GM21367 (cell line): ENCODE results near the gene CCDC183.
"Not testable (repeated sequence)": the region's sequence is repeated elsewhere in the genome, so short reads cannot be mapped to it uniquely, and the experiment has no call there.

ENCODE experiments used
- ATAC-seq: cut with Tn5 transposase; IDR thresholded peaks from one replicate; pipeline ENCODE4 v1.9.1; 2021; ENCODE audit not compliant: unreplicated experiment

The CCDC183 gene

DNA sequence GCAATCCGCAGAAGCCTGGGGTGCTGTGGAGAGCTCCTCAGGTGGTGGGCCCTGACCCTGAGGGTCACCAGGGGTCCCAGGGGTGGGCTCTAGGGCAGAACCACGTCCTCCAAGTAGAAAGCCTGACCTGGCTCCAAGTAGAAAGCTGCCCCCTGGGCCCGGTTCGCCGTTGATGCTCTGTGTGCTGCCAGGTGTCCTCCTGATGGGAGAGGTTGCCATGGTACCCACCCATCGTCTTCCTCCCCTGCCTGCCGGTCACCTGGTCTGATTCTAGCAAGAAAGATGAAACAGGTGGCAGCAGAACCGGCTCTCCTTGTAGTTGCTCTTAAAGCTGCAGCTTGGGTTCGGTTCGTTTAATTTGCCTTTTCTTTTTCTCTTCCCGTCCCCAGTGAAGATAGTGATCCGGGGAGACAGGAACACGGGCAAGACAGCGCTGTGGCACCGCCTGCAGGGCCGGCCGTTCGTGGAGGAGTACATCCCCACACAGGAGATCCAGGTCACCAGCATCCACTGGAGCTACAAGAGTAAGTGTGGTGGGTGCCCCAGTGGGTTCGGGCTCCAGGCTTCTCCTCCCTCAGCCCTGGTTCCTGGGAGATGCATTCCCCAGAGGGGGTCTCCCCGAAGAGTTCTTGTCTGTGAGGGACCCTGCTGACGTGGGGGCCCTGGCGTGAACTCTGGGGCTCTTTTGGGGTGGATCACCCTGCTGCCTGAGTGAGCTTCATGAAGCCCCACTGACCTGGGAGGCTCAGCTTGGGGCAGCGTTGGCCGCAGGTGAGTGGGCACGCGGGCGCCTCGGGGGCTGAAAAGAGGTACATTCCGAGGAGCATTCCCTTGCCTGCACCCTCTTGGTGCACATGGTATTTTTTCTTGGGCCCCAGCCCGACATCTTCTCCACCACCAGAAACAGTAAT is 27.3 kb downstream of the CCDC183 start:
- ATAC-seq = no peak

DNA sequence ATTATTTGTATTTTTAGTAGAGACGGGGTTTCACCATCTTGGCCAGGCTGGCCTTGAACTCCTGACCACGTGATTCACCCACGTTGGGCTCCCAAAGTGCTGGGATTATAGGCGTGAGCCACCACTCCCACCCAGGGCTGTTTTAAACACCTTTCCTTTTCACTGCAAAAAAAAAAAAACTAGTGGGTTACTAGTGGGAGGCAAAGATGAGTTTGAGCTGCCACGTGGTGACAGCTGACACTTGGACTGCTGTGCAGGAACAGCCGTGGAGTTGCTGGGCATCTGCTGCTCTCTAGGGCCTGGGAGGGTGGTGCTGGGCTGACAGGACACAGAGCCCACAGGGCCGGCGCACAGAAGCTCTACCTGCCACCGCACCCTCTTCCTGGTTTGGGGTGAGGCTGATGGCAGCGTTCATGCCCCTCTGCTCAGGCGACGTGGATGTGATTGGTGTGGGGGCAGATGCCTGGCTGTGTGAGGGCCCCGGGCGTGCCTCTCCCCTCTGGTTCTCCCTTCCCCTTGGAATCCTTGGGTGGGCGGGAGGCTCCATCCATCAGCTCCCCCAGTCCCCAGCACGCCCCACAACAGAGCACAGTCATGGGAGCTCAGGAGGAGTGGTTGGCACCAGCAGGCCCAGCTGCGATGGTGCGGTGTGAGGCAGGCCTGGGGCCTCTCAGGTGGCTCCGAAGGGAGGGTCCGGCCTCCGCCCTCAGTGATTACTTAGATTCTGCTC is 28.5 kb downstream of the CCDC183 start:
- no peak for ATAC-seq

DNA sequence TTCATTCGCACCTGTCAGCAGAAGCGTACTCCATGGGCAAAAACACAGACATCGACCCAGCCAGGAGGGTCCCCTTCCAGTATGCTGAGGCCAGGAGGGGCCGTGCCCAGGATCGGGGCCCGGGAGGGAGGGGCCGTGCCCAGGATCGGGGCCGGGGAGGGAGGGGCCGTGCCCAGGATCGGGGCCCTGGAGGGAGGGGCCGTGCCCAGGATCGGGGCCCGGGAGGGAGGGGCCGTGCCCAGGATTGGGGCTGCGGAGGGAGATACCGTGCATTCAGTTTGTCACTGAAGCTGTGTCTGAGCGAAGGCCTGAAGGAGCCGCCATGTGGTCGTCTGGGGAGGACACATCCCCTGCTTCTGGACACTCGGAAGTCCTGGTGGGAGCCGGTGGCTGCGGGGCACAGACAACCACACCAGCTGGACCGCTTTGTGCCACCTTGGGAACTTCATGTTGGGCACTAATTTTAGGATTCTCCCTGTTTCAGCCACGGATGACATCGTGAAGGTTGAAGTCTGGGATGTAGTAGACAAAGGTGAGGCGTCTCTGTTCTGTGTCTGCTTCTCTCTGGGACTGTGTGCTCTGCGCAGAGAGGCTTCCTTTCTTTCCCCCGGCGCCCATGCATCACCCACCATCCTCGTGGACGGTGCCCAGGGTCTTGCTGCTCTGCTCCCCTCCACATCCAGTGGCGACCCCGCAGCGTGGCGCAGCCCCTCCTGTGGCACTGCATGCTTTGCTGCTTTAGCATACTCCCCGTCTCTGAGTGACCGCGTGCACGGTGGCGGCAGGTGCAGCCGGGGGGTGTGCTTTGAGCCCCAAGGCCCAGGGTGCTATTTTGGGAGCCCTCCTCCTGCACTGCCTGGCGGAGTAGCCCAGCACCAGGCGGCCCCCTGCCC is 29.4 kb downstream of the CCDC183 start:
- no peak for ATAC-seq

DNA sequence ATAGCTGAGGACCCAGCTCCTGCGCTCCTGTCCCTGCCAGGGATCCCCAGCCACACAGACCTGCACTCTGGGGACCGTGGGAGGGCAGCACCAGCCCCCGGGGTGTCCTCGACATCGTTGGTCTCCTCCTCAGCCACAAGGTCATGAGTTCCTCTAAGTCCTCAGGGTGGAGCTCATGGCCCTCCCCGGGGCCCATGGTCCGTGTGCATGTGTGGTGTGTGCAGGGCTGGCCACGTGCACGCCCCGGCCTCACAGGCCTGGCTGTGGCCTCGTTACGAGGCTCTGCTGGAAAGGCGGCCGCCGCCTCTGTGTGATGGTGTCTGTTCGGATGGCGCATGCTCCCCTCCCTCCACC is 30.0 kb downstream of the CCDC183 start:
- ATAC-seq = no peak

DNA sequence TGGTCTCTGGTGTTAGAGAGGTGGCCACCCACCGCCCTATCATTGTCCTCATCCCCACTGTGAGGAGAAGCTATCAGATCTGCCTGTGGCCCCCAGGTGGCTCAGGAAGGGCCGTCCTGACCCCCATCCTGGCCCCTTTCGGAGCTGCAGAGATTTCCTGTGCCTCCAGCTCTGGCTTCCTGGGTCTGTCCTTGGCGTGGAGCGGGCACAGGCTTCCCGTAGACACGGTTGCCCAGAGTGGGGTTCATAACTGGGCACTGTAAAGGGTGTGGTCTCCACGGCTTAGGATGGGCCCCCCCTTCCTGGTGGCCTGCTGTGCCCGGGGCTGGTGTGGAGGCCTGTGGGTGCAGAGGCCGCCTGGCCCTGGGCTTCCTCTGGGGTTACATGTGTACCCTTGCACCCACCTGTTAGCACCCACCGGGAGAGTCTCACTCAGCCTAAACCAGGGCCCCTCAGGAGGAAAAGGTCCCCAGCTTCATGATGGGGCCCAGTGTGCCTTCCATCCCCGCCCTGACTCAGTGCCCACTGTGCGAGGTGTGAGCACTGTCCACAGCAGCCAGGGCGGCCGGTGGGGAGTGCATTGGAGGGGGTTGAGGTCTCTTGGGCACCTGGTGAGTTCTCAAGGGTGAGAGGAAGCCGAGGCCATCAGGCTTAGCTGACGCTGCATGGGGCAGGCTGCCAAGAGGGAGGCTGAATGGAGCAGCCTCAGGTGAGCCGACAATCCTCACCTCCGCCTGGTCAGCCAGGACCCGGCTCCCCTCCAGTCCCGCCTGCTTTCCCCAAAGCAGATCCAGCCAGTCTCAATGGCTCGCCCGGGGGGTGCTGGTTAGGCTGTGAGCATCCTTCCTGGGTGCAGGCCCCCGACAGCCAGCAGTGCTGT is 30.8 kb downstream of the CCDC183 start:
- no peak for ATAC-seq

DNA sequence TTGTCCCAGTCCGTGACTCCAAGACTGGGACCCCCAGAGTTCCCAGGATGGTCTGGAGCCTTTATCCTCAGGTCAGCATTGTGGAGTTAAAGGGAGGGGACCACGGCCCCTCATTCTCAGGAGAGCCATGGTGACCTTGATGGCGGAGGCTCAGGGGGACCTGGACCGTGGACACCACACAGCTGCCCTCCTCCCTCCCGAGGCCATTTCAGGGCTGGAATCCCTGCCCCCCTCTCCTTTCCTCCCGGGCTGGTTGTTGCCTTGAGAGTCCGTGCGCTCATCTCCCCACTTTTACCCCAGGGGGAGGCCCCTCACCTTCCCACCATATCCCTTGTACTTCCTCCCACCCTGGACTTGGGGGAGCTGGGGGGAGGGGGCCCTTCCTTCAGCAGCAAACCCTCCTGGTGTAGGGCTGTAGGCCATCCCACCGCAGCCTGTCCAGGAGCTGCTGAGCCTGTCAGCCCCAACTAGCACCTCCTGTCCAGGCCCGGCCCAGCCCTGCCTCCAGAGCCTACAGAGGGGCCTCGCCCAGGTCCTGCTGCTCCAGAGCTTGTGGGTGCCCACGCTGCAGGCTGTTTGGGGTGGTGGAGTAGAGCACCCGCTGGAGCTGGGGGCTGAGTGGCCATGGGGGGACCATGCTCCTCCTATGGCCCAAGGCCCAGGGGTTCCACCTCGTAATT is 31.8 kb downstream of the CCDC183 start:
- no peak for ATAC-seq

DNA sequence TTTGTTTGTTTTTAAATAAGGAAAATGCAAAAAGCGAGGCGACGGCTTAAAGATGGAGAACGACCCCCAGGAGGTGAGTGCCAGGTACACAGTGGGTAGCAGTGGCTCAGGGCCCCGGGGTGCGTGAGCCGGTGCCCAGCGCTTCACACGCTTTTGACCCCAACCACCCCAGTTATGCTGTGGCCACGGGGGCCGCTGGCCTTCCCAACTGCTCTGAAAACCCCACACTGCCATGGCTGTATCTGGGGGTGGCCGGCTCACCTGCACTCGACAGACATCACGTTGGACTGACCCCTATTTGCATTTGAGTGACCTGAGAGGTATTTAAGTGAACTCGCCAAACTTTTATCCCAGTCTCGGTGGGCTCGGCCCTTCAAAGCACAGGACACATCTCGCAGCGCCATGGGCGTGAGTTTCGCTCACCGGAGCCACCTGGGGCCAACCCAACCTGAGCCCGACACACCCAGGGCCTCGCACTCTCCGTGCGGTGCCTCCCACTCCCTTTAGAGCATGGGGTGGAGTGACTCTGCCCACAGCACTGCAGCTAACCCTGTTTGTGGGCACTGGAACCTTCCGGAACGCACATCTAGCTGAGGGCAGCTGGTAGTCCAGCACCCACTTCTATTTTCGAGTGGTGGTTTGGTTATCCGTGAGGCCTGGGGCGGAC is 32.5 kb downstream of the CCDC183 start:
- no peak for ATAC-seq

DNA sequence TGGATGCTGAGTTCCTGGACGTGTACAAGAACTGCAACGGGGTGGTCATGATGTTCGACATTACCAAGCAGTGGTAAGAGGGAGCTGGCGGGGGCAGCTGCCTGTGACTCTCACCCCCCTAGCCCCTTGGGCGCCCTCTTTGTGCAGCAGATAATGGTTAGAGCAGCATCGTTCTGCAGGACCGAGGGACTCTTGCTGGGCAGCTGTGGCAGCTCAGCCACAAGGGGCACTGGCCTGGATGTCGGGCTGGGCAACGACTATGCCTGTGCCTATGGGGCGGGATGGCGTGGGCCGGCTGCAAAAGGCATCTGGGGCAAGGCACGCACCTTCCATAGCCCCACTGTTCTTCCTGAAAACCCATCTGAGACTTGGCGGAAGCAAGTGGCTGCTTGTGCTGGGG is 33.3 kb downstream of the CCDC183 start:
- no peak for ATAC-seq

DNA sequence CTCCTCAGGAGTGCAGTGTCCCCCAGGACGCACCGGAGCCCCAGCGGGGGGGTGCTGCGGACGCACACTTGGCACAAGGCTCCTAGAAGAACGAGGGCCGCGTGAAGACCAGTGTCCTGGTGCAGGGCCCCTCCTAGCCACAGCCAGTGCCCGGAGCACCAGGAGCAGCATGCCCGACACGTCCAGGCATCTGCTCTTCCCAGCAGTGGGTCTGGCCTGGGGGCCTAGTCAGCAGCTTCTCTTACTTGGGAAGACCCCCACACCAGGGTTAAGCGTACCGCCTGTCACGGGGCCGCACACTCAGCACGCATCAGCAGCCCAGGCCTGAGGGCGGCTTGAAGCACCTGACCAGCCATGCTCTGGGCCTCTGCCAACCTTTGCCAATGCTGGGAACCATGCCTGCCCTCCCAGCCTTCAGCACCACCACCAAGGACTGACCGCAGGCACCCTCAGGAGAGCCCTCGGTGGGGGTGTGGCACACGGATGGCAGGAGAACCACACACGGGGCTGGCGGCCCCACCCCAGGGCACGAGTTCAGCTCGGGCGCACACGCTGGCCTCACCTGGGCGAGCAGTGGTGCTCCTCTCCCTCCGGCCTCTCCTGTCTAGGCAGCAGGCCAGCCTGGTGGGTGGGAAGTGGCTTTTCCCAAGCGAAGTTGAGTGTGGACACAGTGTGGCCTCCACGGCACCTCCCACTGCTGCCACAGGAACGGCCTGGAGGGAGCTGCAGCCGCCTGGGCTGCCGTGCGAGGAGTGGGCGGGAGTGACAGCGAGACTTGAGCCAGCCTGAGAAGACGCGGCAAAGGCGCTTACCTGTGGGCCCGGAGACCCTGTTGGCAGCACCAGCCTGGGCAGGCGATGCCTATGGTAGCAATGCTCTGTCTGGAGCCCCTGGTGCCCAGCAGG is 34.1 kb downstream of the CCDC183 start:
- ATAC-seq = no peak

DNA sequence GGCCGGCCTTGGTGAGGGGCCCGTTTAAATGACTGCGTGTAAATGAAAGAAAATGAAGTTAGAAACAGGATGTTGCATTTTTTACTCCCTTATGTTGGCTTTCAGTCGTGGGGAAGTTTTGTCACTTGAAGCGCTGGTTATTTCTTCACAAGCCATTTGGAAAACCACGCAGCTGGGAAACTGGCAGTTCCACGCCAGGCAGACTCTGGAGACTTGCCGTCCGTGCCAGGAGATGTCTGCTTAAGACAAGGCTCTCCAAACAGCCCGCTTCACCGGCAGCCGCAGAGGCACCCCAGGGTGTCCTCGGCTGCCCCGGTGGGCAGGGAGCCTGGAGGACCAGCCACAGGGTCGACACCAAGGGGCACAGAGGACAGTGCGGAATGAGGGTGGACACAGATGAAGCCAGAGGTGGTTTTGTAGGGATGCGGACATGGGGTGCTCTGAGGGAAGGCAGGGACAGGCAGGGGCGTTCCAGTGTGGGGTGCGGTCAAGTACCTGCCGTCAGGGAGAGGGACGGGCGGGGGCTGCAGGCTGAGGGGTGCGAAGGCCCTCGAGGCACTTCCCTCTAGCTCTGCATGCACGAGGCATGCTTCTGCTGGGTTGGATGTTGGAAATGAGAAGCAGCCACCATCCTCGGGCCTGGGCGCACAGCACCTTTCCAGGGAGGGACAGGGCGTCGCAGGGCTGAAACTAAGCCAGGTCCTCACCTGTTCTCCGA is 35.0 kb downstream of the CCDC183 start:
- ATAC-seq = no peak

DNA sequence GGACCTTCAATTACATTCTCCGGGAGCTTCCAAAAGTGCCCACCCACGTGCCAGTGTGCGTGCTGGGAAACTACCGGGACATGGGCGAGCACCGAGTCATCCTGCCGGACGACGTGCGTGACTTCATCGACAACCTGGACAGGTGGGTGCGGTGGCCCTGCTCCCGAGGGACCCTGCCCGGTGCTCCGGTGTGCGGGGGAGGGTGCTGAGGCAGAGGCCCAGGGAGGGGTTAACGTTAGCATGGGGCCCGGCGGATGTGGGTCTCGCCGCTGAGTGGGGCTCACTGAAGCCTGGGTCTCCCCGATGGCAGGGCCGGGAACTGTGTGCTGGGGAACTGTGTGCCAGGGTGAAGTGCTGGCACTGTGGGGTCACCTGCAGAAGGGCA is 35.6 kb downstream of the CCDC183 start:
- ATAC-seq = no peak

DNA sequence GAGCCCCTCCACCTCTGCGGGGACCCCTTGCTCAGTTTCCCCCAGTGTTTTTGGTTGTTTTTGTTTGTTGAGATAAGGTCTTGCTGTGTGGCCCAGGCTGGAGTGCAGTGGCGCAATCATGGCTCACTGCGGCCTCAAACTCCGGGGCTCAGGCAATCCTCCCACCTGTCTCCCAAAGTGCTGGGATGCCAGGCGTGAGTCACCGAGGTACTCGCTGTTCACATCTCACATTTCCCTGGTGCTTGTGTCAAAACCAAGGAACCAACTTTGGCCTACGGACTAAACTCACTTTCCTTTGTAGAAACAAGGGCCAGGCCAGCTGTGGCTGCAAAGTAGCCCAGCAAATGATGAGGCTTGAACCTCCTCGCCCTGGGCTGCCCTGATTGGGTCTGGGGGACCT is 36.4 kb downstream of the CCDC183 start:
- ATAC-seq = no peak

DNA sequence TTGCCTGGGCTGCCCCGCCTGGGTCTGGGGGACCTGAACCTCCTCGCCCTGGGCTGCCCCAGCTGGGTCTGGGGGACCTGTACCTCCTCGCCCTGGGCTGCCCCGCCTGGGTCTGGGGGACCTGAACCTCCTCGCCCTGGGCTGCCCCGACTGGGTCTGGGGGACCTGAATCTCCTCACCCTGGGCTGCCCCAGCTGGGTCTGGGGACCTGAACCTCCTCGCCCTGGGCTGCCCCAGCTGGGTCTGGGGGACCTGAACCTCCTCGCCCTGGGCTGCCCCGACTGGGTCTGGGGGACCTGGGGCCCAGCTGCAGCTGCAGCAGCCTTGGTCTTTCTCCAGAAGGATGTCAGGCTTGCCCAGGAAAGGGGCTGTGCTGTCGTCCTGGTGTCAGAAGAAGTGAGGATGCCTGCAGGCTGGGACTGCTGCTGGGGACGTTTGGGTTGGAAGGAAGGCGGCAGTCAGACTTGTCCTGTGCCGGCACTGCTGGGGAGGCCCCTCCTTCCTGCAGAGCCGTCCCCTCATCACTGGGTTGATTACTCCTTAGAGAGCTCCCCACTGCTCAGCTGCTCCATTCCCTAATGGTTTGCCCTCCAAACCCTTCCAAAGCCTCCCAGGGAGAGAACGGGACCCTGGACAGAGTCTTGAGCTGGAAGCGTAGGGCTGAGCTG is 37.4 kb downstream of the CCDC183 start:
- ATAC-seq = not testable (repeated sequence)

DNA sequence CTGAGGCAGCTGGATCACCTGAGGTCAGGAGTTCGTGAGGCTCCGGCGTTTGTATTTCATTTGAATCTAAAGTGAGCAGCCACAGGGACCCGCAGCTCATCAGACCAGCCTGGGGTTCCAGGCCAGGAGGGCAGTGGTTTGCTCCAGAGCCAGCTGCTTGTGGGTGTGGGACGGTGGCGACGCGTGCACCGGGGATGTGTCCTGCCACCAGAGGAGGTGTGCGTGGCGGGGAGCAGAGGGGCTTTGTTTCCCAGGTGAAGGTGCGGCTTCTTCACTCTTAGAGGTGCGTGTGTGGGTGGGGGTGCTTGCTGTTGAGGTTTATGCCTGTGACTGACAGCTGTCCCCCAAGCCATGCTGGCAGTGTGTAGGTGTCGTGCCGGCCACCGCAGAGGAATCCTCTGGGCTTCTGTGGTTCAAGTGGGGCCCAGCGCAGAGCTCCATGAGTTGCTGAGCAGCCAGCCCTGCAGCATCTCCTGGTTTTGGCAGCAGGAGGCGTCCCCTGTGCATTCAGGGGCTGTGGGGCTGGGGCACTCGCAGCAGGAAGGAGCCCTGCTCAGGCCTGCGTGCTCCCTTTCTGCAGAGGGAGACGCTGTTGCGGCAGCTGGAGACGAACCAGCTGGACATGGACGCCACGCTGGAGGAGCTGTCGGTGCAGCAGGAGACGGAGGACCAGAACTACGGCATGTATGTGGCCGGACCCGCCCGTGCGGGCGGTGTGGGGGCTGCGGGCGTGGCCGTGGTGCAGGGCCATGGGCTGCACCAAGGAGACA is 39.2 kb downstream of the CCDC183 start:
- ATAC-seq = no peak

DNA sequence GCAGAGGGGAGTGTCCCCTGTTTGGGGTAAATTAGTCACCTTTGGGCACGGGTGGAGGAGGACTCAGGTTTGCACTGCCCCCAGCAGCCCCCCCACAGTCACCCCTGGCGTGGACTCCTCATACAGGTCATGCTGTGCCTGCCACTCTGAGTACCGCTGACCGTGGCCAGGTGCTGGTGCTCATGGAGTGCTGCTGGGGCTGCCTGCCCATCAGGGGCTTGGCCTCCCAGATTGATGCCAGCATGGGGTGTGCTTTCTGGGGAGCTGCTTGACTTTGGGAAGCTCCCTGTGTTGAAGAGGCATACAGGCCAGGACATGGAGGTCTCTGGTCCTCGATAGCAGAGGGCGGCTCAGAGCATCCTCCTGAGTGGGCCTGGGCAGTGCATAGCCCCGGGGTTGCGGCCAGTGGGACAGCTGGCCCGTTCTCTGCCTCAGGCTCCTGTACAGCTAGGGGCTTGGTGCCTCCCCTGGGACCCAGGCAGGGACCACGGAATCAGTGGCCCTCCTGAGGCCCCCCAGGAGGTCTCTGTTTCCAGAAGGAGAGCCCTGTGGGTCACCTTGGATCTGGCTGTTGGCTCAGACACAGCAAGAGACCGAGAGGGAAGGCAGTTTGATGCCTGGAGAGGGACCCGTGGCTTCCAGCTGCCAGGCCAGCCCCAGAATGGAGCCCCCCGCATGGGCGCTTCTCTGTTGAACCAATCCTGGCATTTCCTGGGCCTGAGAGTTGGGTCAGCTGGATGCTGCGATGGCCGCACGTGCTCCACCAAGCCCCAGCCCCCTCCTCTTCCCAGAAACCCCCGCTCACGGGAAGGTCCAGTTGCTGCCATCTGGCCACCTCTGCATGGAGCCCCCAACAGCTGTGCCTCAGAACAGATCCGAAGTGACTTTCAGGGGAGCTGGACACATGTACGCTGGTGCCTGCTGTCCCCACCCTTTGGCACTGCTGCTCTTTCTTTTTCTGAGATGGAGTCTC is 40.1 kb downstream of the CCDC183 start:
- no peak for ATAC-seq
